ENCODE results near the gene HNRNPUL2. TPM values are rescaled to one million over a fixed set of nuclear protein-coding genes. Genes with fewer than 3 reads are reported as not detected.

The HNRNPUL2 gene
- total RNA-seq, 1 experiment from 2014 or later, result 43.5 TPM

DNA sequence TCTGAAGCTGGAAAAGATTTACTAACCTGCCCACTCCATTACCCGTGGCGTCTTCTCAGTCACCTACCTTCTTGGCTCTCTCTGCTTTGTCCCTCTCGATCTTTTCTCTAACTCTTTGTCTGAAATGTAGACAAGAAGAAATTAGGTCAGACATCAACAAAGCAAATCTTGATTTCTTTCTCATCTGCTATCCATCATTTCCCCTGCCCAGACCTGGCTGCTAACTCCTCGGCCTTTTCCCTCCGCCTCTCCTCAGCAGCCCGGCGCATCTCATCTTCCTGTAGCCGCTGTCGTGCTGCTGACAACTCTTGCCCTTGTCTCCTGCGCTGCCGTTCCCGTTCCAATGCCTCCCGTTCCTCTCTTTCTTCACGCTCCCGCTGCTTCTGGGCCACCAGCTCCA is 49.5 kb downstream of the HNRNPUL2 start:
- peaks cover 17 to 24% of the 10 kb centered on the region in 2 experiments for H3K4me1 Mint-ChIP-seq
- no peaks in the 10 kb centered on the region for H3K27me3 ChIP-seq (ENCODE audit: insufficient read depth, low read length)
- no peaks in the 10 kb centered on the region for H3K4me1 ChIP-seq (ENCODE audit: insufficient read depth, low read length)
- H2AFZ ChIP-seq (ENCODE audit: low read length), result no peak overlapping the region
- H2BK20ac ChIP-seq (ENCODE audit: low read depth, low read length, poor library complexity, severe bottlenecking), result no peak overlapping the region
- peak overlapping the region; percentile 79 for H3K4me2 ChIP-seq (ENCODE audit: insufficient read depth, insufficient read length, low read length)
- H2BK5ac ChIP-seq (ENCODE audit: insufficient read length, low read length), result no peak overlapping the region
- no peaks in the 10 kb centered on the region for H3K9me3 ChIP-seq (ENCODE audit: control insufficient read depth, low read depth, low read length)
- no peaks in the 10 kb centered on the region for H4K20me1 ChIP-seq (ENCODE audit: control insufficient read depth, insufficient read depth, insufficient read length)
- H2BK12ac ChIP-seq (ENCODE audit: insufficient read length, low read depth, low read length), result no peak overlapping the region
- no peak overlapping the region for H3K18ac ChIP-seq (ENCODE audit: insufficient read length, low read depth, low read length)
- no CpG with 5 or more reads among the region's 15 CpGs for WGBS (ENCODE audit: extremely low coverage, insufficient read length, low lambda C conversion rate)
- H3K9ac ChIP-seq (ENCODE audit: extremely low read depth, insufficient read length, low read length), result no peak overlapping the region
- H3K23ac ChIP-seq (ENCODE audit: insufficient read length, low read depth, low read length), result no peak overlapping the region
- H3K9me3 Mint-ChIP-seq, result 0 out of 5 replicates have a peak, but pooled peaks cover 0 to 2% of the 10 kb centered on the region in 2 experiments
- H3K56ac ChIP-seq (ENCODE audit: insufficient read length, low read depth, low read length), result no peak overlapping the region
- no peak overlapping the region for H2BK15ac ChIP-seq (ENCODE audit: low read depth, low read length)
- H3K79me2 ChIP-seq (ENCODE audit: insufficient read depth, low read length), result no peaks in the 10 kb centered on the region
- no peak overlapping the region for H3K27ac ChIP-seq (ENCODE audit: insufficient read length, low read depth, low read length)
- H4K5ac ChIP-seq (ENCODE audit: insufficient read length, low read depth, low read length), result no peak overlapping the region
- no peak overlapping the region for H3T11ph ChIP-seq (ENCODE audit: low read length)
- peak overlapping the region; percentile 22 to 72 (median 37); a peak in 4 of 7 replicates for H3K27ac Mint-ChIP-seq
- no peak overlapping the region for H2AK5ac ChIP-seq (ENCODE audit: insufficient read length, low read length)
- no peak overlapping the region for H4K8ac ChIP-seq (replicated peaks; ENCODE audit: insufficient read length, low read depth, low read length)
- TF ChIP-seq, protein P1, sequence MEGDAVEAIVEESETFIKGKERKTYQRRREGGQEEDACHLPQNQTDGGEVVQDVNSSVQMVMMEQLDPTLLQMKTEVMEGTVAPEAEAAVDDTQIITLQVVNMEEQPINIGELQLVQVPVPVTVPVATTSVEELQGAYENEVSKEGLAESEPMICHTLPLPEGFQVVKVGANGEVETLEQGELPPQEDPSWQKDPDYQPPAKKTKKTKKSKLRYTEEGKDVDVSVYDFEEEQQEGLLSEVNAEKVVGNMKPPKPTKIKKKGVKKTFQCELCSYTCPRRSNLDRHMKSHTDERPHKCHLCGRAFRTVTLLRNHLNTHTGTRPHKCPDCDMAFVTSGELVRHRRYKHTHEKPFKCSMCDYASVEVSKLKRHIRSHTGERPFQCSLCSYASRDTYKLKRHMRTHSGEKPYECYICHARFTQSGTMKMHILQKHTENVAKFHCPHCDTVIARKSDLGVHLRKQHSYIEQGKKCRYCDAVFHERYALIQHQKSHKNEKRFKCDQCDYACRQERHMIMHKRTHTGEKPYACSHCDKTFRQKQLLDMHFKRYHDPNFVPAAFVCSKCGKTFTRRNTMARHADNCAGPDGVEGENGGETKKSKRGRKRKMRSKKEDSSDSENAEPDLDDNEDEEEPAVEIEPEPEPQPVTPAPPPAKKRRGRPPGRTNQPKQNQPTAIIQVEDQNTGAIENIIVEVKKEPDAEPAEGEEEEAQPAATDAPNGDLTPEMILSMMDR (conservative IDR thresholded peaks at IDR 0.05), result no peak
- H3K4me3 Mint-ChIP-seq, result peak overlapping the region; percentile 85 to 92
- H3K36me3 Mint-ChIP-seq (ENCODE audit: insufficient read depth in 1 of 3, low read depth in 3 of 3), result peaks cover 17 to 46% (median 44%) of the 10 kb centered on the region in 3 experiments; a peak in 6 of 7 replicates
- no peak overlapping the region for H2BK120ac ChIP-seq (ENCODE audit: low read depth, low read length, poor library complexity, severe bottlenecking)
- H3K79me1 ChIP-seq (ENCODE audit: insufficient read depth, low read depth, low read length, poor library complexity, severe bottlenecking), result no peaks in the 10 kb centered on the region
- no peak overlapping the region for H4K91ac ChIP-seq (ENCODE audit: insufficient read length, low read depth, low read length)
- H3K27me3 Mint-ChIP-seq (ENCODE audit: low read depth), result no peaks in the 10 kb centered on the region
- no peak overlapping the region for H3K14ac ChIP-seq (ENCODE audit: insufficient read depth, low read length)
- H3K4ac ChIP-seq (ENCODE audit: low read depth, low read length), result no peak overlapping the region
- peaks cover 8% of the 10 kb centered on the region for H3K23me2 ChIP-seq (ENCODE audit: insufficient read length, low read depth, low read length, poor library complexity, severe bottlenecking)
- DNase-seq, result no peak

Data from H9 (cell line).